ENCODE measurements around the gene PKP4. TPM values are rescaled to one million over a fixed set of nuclear protein-coding genes. Genes with fewer than 3 reads are reported as not detected.

Gene PKP4
- total and polyA plus RNA-seq, 9 donors: 22.7 to 60.9 (median 46.6) TPM

DNA sequence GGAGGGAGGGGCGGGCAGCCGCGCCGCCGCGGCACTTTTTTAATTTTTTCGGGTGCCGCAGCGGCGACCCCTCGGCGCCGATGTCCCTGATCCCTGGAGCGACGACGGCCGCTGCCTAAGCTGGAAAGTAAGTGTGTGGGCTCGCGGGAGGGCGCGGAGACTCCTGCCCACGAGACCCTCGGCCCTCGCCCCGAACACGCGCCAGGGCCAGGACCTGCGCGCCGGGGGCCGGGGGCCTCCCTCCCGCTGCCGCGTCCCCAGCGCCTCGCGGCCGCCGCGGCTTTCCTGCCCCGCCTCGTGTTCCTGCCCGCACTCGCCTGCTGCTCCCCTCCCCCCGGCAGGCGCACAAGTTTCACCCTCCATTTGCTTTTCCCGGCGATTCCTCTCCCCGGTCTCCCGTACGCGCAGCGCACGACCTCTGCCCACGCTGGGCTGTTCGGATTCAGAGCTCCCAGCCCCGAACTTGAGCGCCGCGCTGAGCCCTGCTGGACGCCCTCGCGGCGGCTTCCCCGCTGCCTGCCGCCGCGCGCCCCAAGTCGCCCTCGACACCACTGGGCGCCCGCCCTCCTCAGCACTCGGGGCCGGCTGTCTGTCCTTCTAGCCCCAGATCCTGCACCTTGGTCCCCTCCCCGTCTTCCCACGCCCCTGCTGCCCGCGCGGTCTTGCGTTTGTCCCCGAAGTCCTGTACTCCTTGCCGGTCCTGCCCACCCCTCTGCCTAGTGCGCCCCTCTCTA is 507 bp downstream of the PKP4 start:
- TF ChIP-seq CTCF (IDR thresholded peaks at IDR 0.05): no peak
- TF ChIP-seq EP300 (IDR thresholded peaks at IDR 0.05): no peak
- no peak for TF ChIP-seq POLR2A (IDR thresholded peaks at IDR 0.05)
- Histone ChIP-seq H3K27ac (peak overlapping the region; percentile 80 to 90), H3K27me3 (no peaks in the 10 kb centered on the region), H3K9me3 (no peaks in the 10 kb centered on the region), H3K4me3 (peak overlapping the region; percentile 71), H3K4me1 (ENCODE audit: insufficient read depth) (peaks cover 1% of the 10 kb centered on the region), H3K36me3 (no peaks in the 10 kb centered on the region)
- 0% methylated on average over 74 to 84 of the region's 84 CpGs for WGBS, 3 donors
- intact Hi-C loops (cut with DNase I): loop anchor here in 3 of 4 donors (5.0 to 10.0 kb wide), 4 partner anchors 208 to 295 kb away; no protein-coding TSS in a partner anchor
- peak; percentile 51 to 77 (median 68) for DNase-seq

- peak; percentile 40 to 77 (median 67) for DNase-seq
- intact Hi-C loops (cut with DNase I): loop anchor here in 3 of 4 donors (5.0 to 10.0 kb wide), 4 partner anchors 207 to 294 kb away; no protein-coding TSS in a partner anchor
- Histone ChIP-seq H3K27ac (peak overlapping the region; percentile 80 to 90), H3K27me3 (no peaks in the 10 kb centered on the region), H3K9me3 (no peaks in the 10 kb centered on the region), H3K36me3 (no peaks in the 10 kb centered on the region), H3K4me3 (peak overlapping the region; percentile 71), H3K4me1 (ENCODE audit: insufficient read depth) (peaks cover 3% of the 10 kb centered on the region)
- TF ChIP-seq CTCF (IDR thresholded peaks at IDR 0.05) (peak in 2 of 3 donors; percentile 46 to 52), EP300 (IDR thresholded peaks at IDR 0.05) (no peak), POLR2A (IDR thresholded peaks at IDR 0.05) (peak; percentile 37)
- 0 to 1% (median 0%) methylated on average over 42 to 61 of the region's 61 CpGs for WGBS, 3 donors
Observed at GRCh38 chr2:158457826-158458616, 1.3 kb downstream of the PKP4 start.

DNA sequence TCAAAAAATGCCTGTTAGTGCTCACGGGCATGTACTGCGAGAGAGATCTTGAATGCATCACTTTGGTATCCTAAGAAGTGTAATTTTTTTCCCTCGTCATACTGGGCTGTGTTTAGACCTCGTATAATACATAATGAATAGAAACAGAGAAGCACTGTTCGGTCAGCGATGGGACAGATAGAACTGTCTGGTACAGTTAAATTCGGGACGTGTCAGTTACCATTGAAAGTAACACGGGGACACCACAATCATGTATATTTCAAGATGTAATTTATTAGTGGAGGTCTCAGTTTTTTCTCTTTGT is 1.8 kb downstream of the PKP4 start:
- H3K36me3 ChIP-seq: no peaks in the 10 kb centered on the region
- WGBS, 3 donors: 8 to 15% (median 14%) methylated on average over 9 of the region's 9 CpGs
- DNase-seq: no peak
- H3K4me3 ChIP-seq: peak overlapping the region; percentile 71
- H3K9me3 ChIP-seq: no peaks in the 10 kb centered on the region
- no peak for TF ChIP-seq POLR2A (IDR thresholded peaks at IDR 0.05)
- no peak for TF ChIP-seq CTCF (IDR thresholded peaks at IDR 0.05)
- TF ChIP-seq EP300 (IDR thresholded peaks at IDR 0.05): no peak
- H3K27me3 ChIP-seq: no peaks in the 10 kb centered on the region
- intact Hi-C loops (cut with DNase I): loop anchor here in 3 of 4 donors (5.0 to 10.0 kb wide), 4 partner anchors 206 to 294 kb away; no protein-coding TSS in a partner anchor
- peak overlapping the region in 1 of 2 donors; percentile 90 for H3K27ac ChIP-seq
- peaks cover 3% of the 10 kb centered on the region for H3K4me1 ChIP-seq (ENCODE audit: insufficient read depth)

DNA sequence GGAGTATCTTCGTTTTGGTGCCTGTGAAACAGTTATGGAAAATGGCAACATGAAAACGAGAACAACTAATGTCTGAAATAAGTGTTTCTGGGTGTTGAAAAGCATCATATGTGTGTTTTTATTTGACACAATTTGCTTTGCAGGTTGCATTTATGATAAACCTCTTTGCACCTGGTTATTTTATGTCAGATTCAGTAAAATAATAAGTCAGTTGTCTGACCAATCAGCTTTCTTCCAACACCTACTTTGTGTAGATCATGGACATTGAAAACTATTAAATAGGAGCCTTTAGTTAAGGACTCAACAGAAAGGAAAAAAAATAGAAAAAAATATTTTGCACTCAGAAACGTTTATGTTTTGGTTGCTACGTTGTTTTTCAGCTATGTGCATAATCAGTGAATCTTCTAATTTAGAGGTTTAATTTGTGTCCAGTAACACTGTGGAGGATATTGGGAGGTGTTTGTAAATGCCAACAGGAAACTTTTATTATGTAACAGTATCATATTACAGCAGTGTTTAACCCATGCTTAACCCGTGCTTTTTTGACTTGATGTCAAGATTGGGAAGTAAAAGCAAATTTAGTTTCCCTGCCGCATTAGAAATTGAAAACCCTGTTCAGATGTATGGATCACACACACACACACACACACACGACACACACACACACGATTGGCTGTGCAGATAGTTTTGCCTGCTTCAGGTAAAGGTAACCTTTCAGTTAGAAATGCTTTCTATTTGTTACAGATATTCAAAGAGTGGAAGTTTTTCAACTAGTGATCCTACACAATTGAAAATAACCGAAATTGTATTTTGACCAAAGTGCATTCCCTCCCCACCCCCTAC is 2.6 kb downstream of the PKP4 start:
- no peak for DNase-seq
- WGBS, 3 donors: 24 to 39% (median 33%) methylated on average over 9 of the region's 9 CpGs
- H3K4me3 ChIP-seq: no peak overlapping the region
- intact Hi-C loops (cut with DNase I): loop anchor here in 3 of 4 donors (5.0 to 10.0 kb wide), 4 partner anchors 205 to 293 kb away; no protein-coding TSS in a partner anchor
- H3K4me1 ChIP-seq (ENCODE audit: insufficient read depth): peaks cover 3% of the 10 kb centered on the region
- no peaks in the 10 kb centered on the region for H3K9me3 ChIP-seq
- no peaks in the 10 kb centered on the region for H3K36me3 ChIP-seq
- H3K27me3 ChIP-seq: no peaks in the 10 kb centered on the region
- H3K27ac ChIP-seq: no peak overlapping the region
- TF ChIP-seq POLR2A (IDR thresholded peaks at IDR 0.05) (no peak), EP300 (IDR thresholded peaks at IDR 0.05) (no peak), CTCF (IDR thresholded peaks at IDR 0.05) (no peak)

All from ovary (tissue), 9 donors.